ENCODE results near the gene ALOX5AP.

The ALOX5AP gene

DNA sequence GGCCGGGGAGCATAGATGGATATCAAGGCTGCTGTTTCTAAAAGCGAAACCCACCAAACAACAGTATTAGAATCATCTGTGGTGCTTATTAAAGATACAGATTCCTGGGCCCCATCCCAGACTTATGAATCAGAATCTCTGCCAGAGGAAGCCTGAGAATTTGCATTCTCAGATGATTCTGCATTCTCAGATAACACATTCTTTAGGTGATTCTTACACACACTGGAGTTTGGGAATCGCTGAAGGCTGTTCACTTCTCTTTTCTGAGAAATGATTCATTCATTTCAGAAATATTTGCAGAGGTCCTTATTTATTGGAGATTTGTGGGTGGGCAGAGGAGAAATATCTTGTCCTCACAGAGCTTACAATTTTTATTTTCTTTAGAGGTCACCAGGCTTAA is 24.4 kb downstream of the ALOX5AP start:
- no peaks in the 10 kb centered on the region for H4K20me1 ChIP-seq (ENCODE audit: insufficient read depth, low read length)
- no peak overlapping the region for H3K4me2 ChIP-seq (ENCODE audit: insufficient read depth, low read length)
- H2AFZ ChIP-seq (ENCODE audit: low read depth, low read length) = no peak overlapping the region
- no peaks in the 10 kb centered on the region for H3K4me1 ChIP-seq (ENCODE audit: insufficient read depth, low read length)
- no peak overlapping the region for H3K4me3 ChIP-seq (ENCODE audit: low read depth in 1 of 2, low read length in 2 of 2)
- H3K9me3 ChIP-seq (ENCODE audit: insufficient read depth, low read length, severe bottlenecking) = no peaks in the 10 kb centered on the region
- no peak for DNase-seq
- no peak overlapping the region for H3K9ac ChIP-seq (ENCODE audit: low read depth, low read length)
- no peak overlapping the region for H3K27ac ChIP-seq (ENCODE audit: low read length)
- H3K27me3 ChIP-seq (ENCODE audit: insufficient read depth, low read length, poor library complexity) = no peaks in the 10 kb centered on the region
- TF ChIP-seq EZH2 (IDR thresholded peaks at IDR 0.05; ENCODE audit: borderline replicate concordance, low read depth, low read length, severe bottlenecking) = no peak
- TF ChIP-seq, protein P1, sequence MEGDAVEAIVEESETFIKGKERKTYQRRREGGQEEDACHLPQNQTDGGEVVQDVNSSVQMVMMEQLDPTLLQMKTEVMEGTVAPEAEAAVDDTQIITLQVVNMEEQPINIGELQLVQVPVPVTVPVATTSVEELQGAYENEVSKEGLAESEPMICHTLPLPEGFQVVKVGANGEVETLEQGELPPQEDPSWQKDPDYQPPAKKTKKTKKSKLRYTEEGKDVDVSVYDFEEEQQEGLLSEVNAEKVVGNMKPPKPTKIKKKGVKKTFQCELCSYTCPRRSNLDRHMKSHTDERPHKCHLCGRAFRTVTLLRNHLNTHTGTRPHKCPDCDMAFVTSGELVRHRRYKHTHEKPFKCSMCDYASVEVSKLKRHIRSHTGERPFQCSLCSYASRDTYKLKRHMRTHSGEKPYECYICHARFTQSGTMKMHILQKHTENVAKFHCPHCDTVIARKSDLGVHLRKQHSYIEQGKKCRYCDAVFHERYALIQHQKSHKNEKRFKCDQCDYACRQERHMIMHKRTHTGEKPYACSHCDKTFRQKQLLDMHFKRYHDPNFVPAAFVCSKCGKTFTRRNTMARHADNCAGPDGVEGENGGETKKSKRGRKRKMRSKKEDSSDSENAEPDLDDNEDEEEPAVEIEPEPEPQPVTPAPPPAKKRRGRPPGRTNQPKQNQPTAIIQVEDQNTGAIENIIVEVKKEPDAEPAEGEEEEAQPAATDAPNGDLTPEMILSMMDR (IDR thresholded peaks at IDR 0.05; ENCODE audit: borderline replicate concordance, extremely low read depth, low read length, poor library complexity, severe bottlenecking) = no peak
- ATAC-seq (ENCODE audit: insufficient read depth, low read depth) = no peak
- H3K36me3 ChIP-seq (ENCODE audit: insufficient read depth, low read length) = no peaks in the 10 kb centered on the region
- H3K79me2 ChIP-seq (ENCODE audit: insufficient read depth, low read length) = no peaks in the 10 kb centered on the region

DNA sequence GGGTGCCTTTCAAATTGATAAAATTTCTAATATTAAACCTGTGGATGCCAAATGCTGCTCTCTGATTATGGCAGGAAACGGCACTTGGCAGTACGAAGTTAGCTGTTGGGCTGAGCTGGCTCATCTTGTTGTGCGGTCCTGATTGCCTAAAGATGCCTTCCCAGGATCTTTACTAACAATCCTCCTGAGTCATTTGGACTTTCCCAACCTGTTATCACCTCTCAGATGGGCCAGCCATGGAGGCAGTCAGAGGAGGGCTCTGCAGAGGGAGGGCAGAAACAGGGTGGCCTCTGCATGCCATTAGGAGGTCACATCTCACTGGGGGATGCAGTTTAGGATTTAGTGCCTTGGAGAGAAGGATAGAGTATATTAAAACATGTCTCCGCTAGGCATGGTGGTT is 27.3 kb downstream of the ALOX5AP start:
- H3K4me1 ChIP-seq (ENCODE audit: insufficient read depth, low read length) = peaks cover 5% of the 10 kb centered on the region; the same call in 1 of the 2 replicates
- H3K27ac ChIP-seq (ENCODE audit: low read length) = no peak overlapping the region
- no peaks in the 10 kb centered on the region for H3K79me2 ChIP-seq (ENCODE audit: insufficient read depth, low read length)
- H2AFZ ChIP-seq (ENCODE audit: low read depth, low read length) = no peak overlapping the region
- H4K20me1 ChIP-seq (ENCODE audit: insufficient read depth, low read length) = no peaks in the 10 kb centered on the region
- H3K4me2 ChIP-seq (ENCODE audit: insufficient read depth, low read length) = no peak overlapping the region
- H3K9me3 ChIP-seq (ENCODE audit: insufficient read depth, low read length, severe bottlenecking) = no peaks in the 10 kb centered on the region
- no peak for DNase-seq
- H3K36me3 ChIP-seq (ENCODE audit: insufficient read depth, low read length) = no peaks in the 10 kb centered on the region
- no peaks in the 10 kb centered on the region for H3K27me3 ChIP-seq (ENCODE audit: insufficient read depth, low read length, poor library complexity)
- no peak for ATAC-seq (ENCODE audit: insufficient read depth, low read depth)
- no peak overlapping the region for H3K9ac ChIP-seq (ENCODE audit: low read depth, low read length)
- H3K4me3 ChIP-seq (ENCODE audit: low read depth in 1 of 2, low read length in 2 of 2) = no peak overlapping the region
- TF ChIP-seq EZH2 (IDR thresholded peaks at IDR 0.05; ENCODE audit: borderline replicate concordance, low read depth, low read length, severe bottlenecking) = no peak
- TF ChIP-seq, protein P1 (IDR thresholded peaks at IDR 0.05; ENCODE audit: borderline replicate concordance, extremely low read depth, low read length, poor library complexity, severe bottlenecking) = no peak

DNA sequence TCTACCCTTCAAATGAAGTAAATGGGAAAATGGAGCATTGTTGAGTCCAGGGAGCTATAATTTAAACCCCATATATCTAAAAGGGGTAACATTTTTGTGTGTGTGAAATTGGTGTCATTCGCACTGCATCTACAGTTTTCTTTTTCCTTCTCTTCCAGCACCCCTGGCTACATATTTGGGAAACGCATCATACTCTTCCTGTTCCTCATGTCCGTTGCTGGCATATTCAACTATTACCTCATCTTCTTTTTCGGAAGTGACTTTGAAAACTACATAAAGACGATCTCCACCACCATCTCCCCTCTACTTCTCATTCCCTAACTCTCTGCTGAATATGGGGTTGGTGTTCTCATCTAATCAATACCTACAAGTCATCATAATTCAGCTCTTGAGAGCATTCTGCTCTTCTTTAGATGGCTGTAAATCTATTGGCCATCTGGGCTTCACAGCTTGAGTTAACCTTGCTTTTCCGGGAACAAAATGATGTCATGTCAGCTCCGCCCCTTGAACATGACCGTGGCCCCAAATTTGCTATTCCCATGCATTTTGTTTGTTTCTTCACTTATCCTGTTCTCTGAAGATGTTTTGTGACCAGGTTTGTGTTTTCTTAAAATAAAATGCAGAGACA is 28.6 kb downstream of the ALOX5AP start:
- no peak for ATAC-seq (ENCODE audit: insufficient read depth, low read depth)
- no peak overlapping the region for H3K4me3 ChIP-seq (ENCODE audit: low read depth in 1 of 2, low read length in 2 of 2)
- H3K36me3 ChIP-seq (ENCODE audit: insufficient read depth, low read length) = no peaks in the 10 kb centered on the region
- no peaks in the 10 kb centered on the region for H3K9me3 ChIP-seq (ENCODE audit: insufficient read depth, low read length, severe bottlenecking)
- H3K4me1 ChIP-seq (ENCODE audit: insufficient read depth, low read length) = peaks cover 7% of the 10 kb centered on the region; the same call in 1 of the 2 replicates
- DNase-seq = no peak
- H3K79me2 ChIP-seq (ENCODE audit: insufficient read depth, low read length) = no peaks in the 10 kb centered on the region
- no peaks in the 10 kb centered on the region for H3K27me3 ChIP-seq (ENCODE audit: insufficient read depth, low read length, poor library complexity)
- no peak for TF ChIP-seq EZH2 (IDR thresholded peaks at IDR 0.05; ENCODE audit: borderline replicate concordance, low read depth, low read length, severe bottlenecking)
- TF ChIP-seq, protein P1 (IDR thresholded peaks at IDR 0.05; ENCODE audit: borderline replicate concordance, extremely low read depth, low read length, poor library complexity, severe bottlenecking) = no peak
- no peak overlapping the region for H2AFZ ChIP-seq (ENCODE audit: low read depth, low read length)
- H3K9ac ChIP-seq (ENCODE audit: low read depth, low read length) = no peak overlapping the region
- H3K27ac ChIP-seq (ENCODE audit: low read length) = no peak overlapping the region
- H4K20me1 ChIP-seq (ENCODE audit: insufficient read depth, low read length) = no peaks in the 10 kb centered on the region
- H3K4me2 ChIP-seq (ENCODE audit: insufficient read depth, low read length) = no peak overlapping the region
